PC-3 (cell line): ENCODE measurements around the gene ECPAS. TPM values are rescaled to one million over a fixed set of nuclear protein-coding genes. Genes with fewer than 3 reads are reported as not detected.

Source experiments
- ATAC-seq: fragments of 200-7000 bp; cut with Tn5 transposase; 2 replicates; pipeline ENCODE4 v1.9.1; 2020; ENCODE audit warnings: mild to moderate bottlenecking, moderate library complexity
- BruUV-seq: library from RNA; stranded (reverse); fragments of 400-500 nt; replicated peaks from 2 replicates; lab custom pipeline; 2021; lab: Mats Ljungman, UMichigan
- CTCF ChIA-PET: fragments of 300-600 bp; sonication (Branson Sonifier 250); formaldehyde crosslinking; loops from one replicate; lab custom pipeline; 2022; ENCODE audit warnings: antibody characterized with exemption; lab: Charles Lee
- POLR2A ChIA-PET: fragments of 300-600 bp; sonication (Branson Sonifier 250); formaldehyde crosslinking; loops from one replicate; lab custom pipeline; 2022; ENCODE audit warnings: antibody characterized with exemption; ENCODE audit not compliant: unreplicated experiment; lab: Charles Lee
- DNase-seq: peaks from one replicate; pipeline ENCODE4 v3.0.0-alpha.2; 2015
- H2AFZ ChIP-seq: fragments of 300-600 bp; sonication (generic); 2 replicates; pipeline ENCODE4 v1.6.0; 2016; ENCODE audit warnings: antibody characterized with exemption, low read length
- H3F3A ChIP-seq: fragments of 300-600 bp; sonication (generic); one replicate; pipeline ENCODE4 v1.6.0; 2017; ENCODE audit warnings: antibody characterized with exemption, low read length, control low read depth, mild to moderate bottlenecking; ENCODE audit not compliant: unreplicated experiment
- H3K27ac ChIP-seq: fragments of 300-600 bp; sonication (generic); 2 replicates; pipeline ENCODE4 v1.5.1; 2016; ENCODE audit warnings: mild to moderate bottlenecking, low read length
- H3K27me3 ChIP-seq: fragments of 300-600 bp; sonication (generic); 2 replicates; pipeline ENCODE4 v1.6.1; 2016; ENCODE audit warnings: low read length, mixed read lengths
- H3K36me3 ChIP-seq: fragments of 300-600 bp; sonication (generic); 2 replicates; pipeline ENCODE4 v1.6.1; 2016; ENCODE audit warnings: low read depth, mixed run types, low read length, mixed read lengths
- H3K4me1 ChIP-seq: fragments of 300-600 bp; sonication (generic); 2 replicates; pipeline ENCODE4 v1.5.1; 2016; ENCODE audit warnings: low read length; ENCODE audit not compliant: insufficient read depth
- H3K4me2 ChIP-seq: fragments of 300-600 bp; sonication (generic); 2 replicates; pipeline ENCODE4 v1.6.0; 2016; ENCODE audit warnings: low read length
- H3K4me3 ChIP-seq: fragments of 300-600 bp; sonication (generic); 2 replicates; pipeline ENCODE4 v1.5.1; 2016; ENCODE audit warnings: mild to moderate bottlenecking, low read length, mixed read lengths
- H3K79me2 ChIP-seq: fragments of 300-600 bp; sonication (generic); 2 replicates; pipeline ENCODE4 v1.6.1; 2017; ENCODE audit warnings: low read length, mixed read lengths
- H3K9ac ChIP-seq: fragments of 300-600 bp; sonication (generic); 2 replicates; pipeline ENCODE4 v1.6.0; 2016; ENCODE audit warnings: mild to moderate bottlenecking, low read length
- H3K9me2 ChIP-seq: fragments of 300-600 bp; sonication (generic); replicated peaks from 2 replicates; pipeline ENCODE4 v1.6.1; 2016; ENCODE audit warnings: mixed run types, low read length, mixed read lengths
- H3K9me3 ChIP-seq: fragments of 300-600 bp; sonication (generic); 2 replicates; pipeline ENCODE4 v1.6.1; 2016; ENCODE audit warnings: low read length, mixed read lengths
- H4K20me1 ChIP-seq: fragments of 300-600 bp; sonication (generic); 2 replicates; pipeline ENCODE4 v1.6.1; 2016; ENCODE audit warnings: low read length, mixed read lengths
- CTCF ChIP-seq: fragments of 300-600 bp; sonication (generic); conservative IDR thresholded peaks from 2 replicates; pipeline ENCODE4 v1.5.1; 2017; ENCODE audit warnings: antibody characterized with exemption, low read depth, mild to moderate bottlenecking, low read length
- EZH2 ChIP-seq: fragments of 300-600 bp; sonication (generic); IDR thresholded peaks from one replicate; pipeline ENCODE4 v1.6.1; 2017; ENCODE audit warnings: antibody characterized with exemption, mild to moderate bottlenecking, low read length; ENCODE audit not compliant: unreplicated experiment
- EZH2phosphoT487 ChIP-seq: fragments of 300-600 bp; sonication (generic); IDR thresholded peaks from 2 replicates; pipeline ENCODE4 v1.6.1; 2018; ENCODE audit warnings: mild to moderate bottlenecking, antibody characterized with exemption, low read length, borderline replicate concordance
- intact Hi-C: fragments of 100-400 bp; cut with micrococcal nuclease; formaldehyde crosslinking; loops from 2 replicates; pipeline ENCODE4 v1.9.0; 2023
- total RNA-seq: library from RNA; depleted of rRNA; stranded (reverse); fragments of >200 nt; gene quantifications from 2 replicates; pipeline ENCODE4 v1.2.3, GENCODE V29; 2014

Gene ECPAS
- total RNA-seq, 1 experiment from 2014 or later = 69.0 TPM

DNA sequence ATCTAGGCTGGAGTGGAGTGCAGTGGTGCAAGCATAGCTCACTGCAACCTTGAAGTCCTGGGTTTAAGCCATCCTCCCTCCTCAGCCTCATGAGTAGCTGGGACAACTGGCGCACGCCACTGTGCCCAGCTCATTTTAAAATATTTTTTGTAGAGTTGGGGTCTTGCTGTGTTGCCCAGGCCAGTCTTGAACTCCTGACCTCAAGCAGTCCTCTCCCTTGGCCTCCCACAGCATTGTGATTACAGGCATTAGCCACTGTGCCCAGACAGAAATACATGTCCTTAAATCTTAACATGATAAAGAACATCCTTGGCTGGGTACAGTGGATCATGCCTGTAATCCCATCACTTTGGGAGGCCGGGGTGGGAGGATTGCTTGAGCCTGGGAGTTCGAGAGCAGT, 47.5 kb upstream of the ECPAS start:
- no TSS peak for BruUV-seq
- Histone ChIP-seq H3K9me2 (no peaks in the 10 kb centered on the region), H3K4me2 (no peak overlapping the region), H3K79me2 (peaks cover 2% of the 10 kb centered on the region; the same call in 1 of the 2 replicates), H3K4me3 (no peak overlapping the region), H3K4me1 (no peaks in the 10 kb centered on the region), H2AFZ (no peak overlapping the region), H3K27ac (no peak overlapping the region), H3F3A (no peaks in the 10 kb centered on the region), H4K20me1 (no peaks in the 10 kb centered on the region), H3K9me3 (no peaks in the 10 kb centered on the region), H3K9ac (no peak overlapping the region), H3K36me3 (peaks cover 47% of the 10 kb centered on the region), H3K27me3 (no peaks in the 10 kb centered on the region)
- no peak for ATAC-seq
- ChIA-PET CTCF (no interaction called here), POLR2A (no interaction called here)
- intact Hi-C loops = no loop called here
- no peak for DNase-seq
- TF ChIP-seq EZH2phosphoT487 (no peak), CTCF (no peak), EZH2 (no peak)

DNA sequence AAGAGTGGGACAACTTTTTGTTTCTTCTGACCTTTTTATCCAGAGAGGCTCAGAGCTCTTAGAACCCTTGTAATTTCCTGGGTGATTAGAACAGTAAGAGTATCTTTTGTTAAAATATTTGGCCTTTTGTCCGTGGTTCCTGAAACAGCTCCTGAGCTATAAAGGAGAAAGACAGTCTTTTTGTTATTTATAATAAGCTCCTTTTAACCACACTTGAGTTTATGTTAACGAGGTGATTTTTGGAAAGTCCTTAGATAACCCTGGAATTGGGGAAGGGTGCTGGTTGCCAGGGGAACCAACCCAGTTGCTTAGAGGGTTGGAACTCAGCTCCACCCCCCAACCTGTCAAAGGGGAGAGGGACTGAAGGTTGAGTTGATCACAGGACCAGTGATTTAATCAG, 45.6 kb upstream of the ECPAS start:
- TF ChIP-seq EZH2 = no peak
- TF ChIP-seq EZH2phosphoT487 = no peak
- no peak for TF ChIP-seq CTCF
- no peaks in the 10 kb centered on the region for H3F3A ChIP-seq
- no peaks in the 10 kb centered on the region for H3K9me2 ChIP-seq
- ChIA-PET CTCF (no interaction called here), POLR2A (interaction anchor here (0.5 kb wide), 1 partner anchor 10 kb away, joined by 15 read pairs; no protein-coding TSS in a partner anchor)
- DNase-seq (no peak), ATAC-seq (no peak)
- intact Hi-C loops = no loop called here
- H3K9ac ChIP-seq = no peak overlapping the region
- no peak overlapping the region for H3K4me3 ChIP-seq
- no TSS peak for BruUV-seq
- no peak overlapping the region for H2AFZ ChIP-seq
- peaks cover 7% of the 10 kb centered on the region; the same call in 1 of the 2 replicates for H3K4me1 ChIP-seq
- no peaks in the 10 kb centered on the region for H3K27me3 ChIP-seq
- no peaks in the 10 kb centered on the region for H4K20me1 ChIP-seq
- H3K79me2 ChIP-seq = peaks cover 13% of the 10 kb centered on the region
- no peak overlapping the region for H3K4me2 ChIP-seq
- peaks cover 37% of the 10 kb centered on the region for H3K36me3 ChIP-seq
- H3K9me3 ChIP-seq = no peaks in the 10 kb centered on the region
- H3K27ac ChIP-seq = no peak overlapping the region

- TF ChIP-seq CTCF (no peak), EZH2phosphoT487 (no peak), EZH2 (no peak)
- ChIA-PET CTCF (no interaction called here), POLR2A (no interaction called here)
- Histone ChIP-seq H3K4me2 (no peak overlapping the region), H3K9ac (no peak overlapping the region), H3K9me3 (no peaks in the 10 kb centered on the region), H3K4me3 (no peak overlapping the region), H3K27me3 (no peaks in the 10 kb centered on the region), H3F3A (no peaks in the 10 kb centered on the region), H3K36me3 (peaks cover 21% of the 10 kb centered on the region), H3K4me1 (peaks cover 7% of the 10 kb centered on the region; the same call in 1 of the 2 replicates), H4K20me1 (no peaks in the 10 kb centered on the region), H3K27ac (no peak overlapping the region), H3K79me2 (peaks cover 13% of the 10 kb centered on the region), H3K9me2 (no peaks in the 10 kb centered on the region), H2AFZ (no peak overlapping the region)
- no TSS peak for BruUV-seq
- intact Hi-C loops = no loop called here
- DNase-seq (no peak), ATAC-seq (no peak)
Measured at GRCh38 chr9:111527347-111527746, 43.2 kb upstream of the ECPAS start.
